ENCODE results near the gene SYT6.

DNA sequence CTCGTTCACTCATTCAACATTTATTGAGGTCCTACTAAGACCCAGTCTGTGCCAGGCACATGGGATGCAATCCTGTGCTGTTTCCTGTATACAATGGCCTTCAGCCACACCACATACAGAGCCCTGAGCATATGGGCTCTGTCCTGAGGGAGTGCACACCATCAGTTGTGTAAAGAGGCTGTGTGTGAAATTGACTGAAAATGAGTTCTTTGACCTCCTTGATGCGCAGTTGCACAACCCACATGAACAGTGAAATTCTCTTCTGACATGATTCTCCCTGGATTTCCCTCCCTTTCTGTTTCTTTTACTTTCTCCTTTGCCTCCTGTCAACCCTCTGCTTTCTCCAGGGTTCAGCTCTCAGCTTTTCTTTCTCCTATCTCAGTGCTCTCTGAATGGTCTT is 6.3 kb upstream of the SYT6 start:
- no peak for TF ChIP-seq CTCF (IDR thresholded peaks at IDR 0.05)
- no peak for TF ChIP-seq POLR2A (IDR thresholded peaks at IDR 0.05)

Data from thyroid gland (tissue), 4 donors.